Heart right ventricle (tissue), 16 donors: ENCODE measurements around the gene PPM1H. TPM values are rescaled to one million over a fixed set of nuclear protein-coding genes. Genes with fewer than 3 reads are reported as not detected.

ENCODE experiments used
- ATAC-seq, 8 donors: fragments of 200-7000 bp; cut with Tn5 transposase; one replicate each; pipeline ENCODE4 v1.9.1; 2020; ENCODE audit warnings: mild to moderate bottlenecking in 8 of 8, moderate library complexity in 8 of 8, moderate number of reproducible peaks in 1 of 8
- DNase-seq, 2 donors: peaks; one replicate each; pipeline ENCODE4 v3.0.0-alpha.2; 2020
- H3K27ac ChIP-seq, 10 donors: fragments of 200-600 bp; sonication (generic) in 2 of 10; one replicate each; pipeline versions ENCODE4 v1.5.0 to v1.8.0; 2020 to 2022; ENCODE audit warnings: mild to moderate bottlenecking in 3 of 10
- H3K27me3 ChIP-seq, 7 donors: fragments of 200-600 bp; one replicate each; pipeline ENCODE4 v1.8.0; 2021 to 2022; ENCODE audit warnings: mild to moderate bottlenecking in 2 of 7
- H3K36me3 ChIP-seq, 9 donors: fragments of 200-600 bp; sonication (generic) in 1 of 9; one replicate each; pipeline versions ENCODE4 v1.5.0 to v1.8.0; 2020 to 2022; ENCODE audit warnings: mild to moderate bottlenecking in 2 of 9
- H3K4me1 ChIP-seq, 9 donors: fragments of 200-600 bp; sonication (generic) in 1 of 9; one replicate each; pipeline versions ENCODE4 v1.5.0 to v1.8.0; 2020 to 2022; ENCODE audit warnings: mild to moderate bottlenecking in 4 of 9
- H3K4me3 ChIP-seq, 10 donors: fragments of 200-600 bp; sonication (generic) in 2 of 10; one replicate each; pipeline versions ENCODE4 v1.5.0 to v1.8.0; 2020 to 2022; ENCODE audit warnings: mild to moderate bottlenecking in 7 of 10, moderate library complexity in 2 of 10
- H3K9me3 ChIP-seq, 11 donors: fragments of 200-600 bp in 10 of 11; sonication (generic) in 2 of 11; one replicate each; pipeline versions ENCODE4 v1.5.0 to v1.8.0; 2013 to 2022; ENCODE audit warnings: mild to moderate bottlenecking in 2 of 11, control low read depth in 1 of 11, moderate library complexity in 1 of 11
- CTCF ChIP-seq, 9 donors: fragments of 200-600 bp; sonication (generic) in 2 of 9; IDR thresholded peaks; one replicate each; pipeline versions ENCODE4 v1.5.0 to v1.8.0; 2021 to 2022; ENCODE audit warnings: antibody characterized with exemption in 9 of 9, mild to moderate bottlenecking in 5 of 9, moderate library complexity in 1 of 9
- WGBS, 2 donors: extraction: QIAGEN DNeasy Blood & Tissue Kit; methylation state at CpG; one replicate each; pipeline ENCODE4 v1.1.7; 2013; ENCODE audit warnings: inconsistent platforms in 1 of 2; 5-methylcytosine and 5-hydroxymethylcytosine counted together
- intact Hi-C, 10 donors: fragments of 100-400 bp; cut with DNase I; formaldehyde crosslinking; loops; one replicate each; pipeline versions ENCODE4 v1.11.1 to v1.14.2; 2022
- polyA plus RNA-seq, 2 donors: library from polyadenylated mRNA; stranded (reverse); fragments of 200-250 nt; gene quantifications; one replicate each; pipeline ENCODE4 v1.2.3, GENCODE V29; 2013
- total RNA-seq, 10 donors: library from RNA; stranded (reverse); fragmentation: NEBNext Ultra II Directional in 3 of 10; extraction: Animal tissue kit (Norgen Biotek cat#: 25700) in 3 of 10; gene quantifications; one replicate each; pipeline versions ENCODE4 v1.2.1 to v1.2.4, GENCODE V29; 2021 to 2023
- donor health status: Arrhythmogenic right ventricular cardiomyopathy.
- donor health status: ischemic (EF 13 %, LVEDD 7.1; RV severe dilation, severe dysfunction).
- donor health status: healthy with polysubstance abuse.
- donor health status: DM: no; HTN: yes; CAD: no.
- donor health status: DM: no; HTN: no; CAD: no.
- donor health status: ischemic (EF 25% LVEDD 6.9; RV normal size, moderate dysfunction).
- donor health status: ischemic (EF 25% LVEDD 5.7; RV mildly dilated, moderate dysfunction).
- donor health status: healthy.
- donor health status: DM: yes; HTN: yes; CAD: no.
- donor health status: Ischemic cardiomyopathy.
- donor health status: ischemic (EF 35%, LVEDD 5.7; RV mildly dilated, moderate dysfunction).
- donor health status: nonischemic (EF 11% LVEDD 7.7; RV severe dilation, severe dysfunction).
- donor health status: DM: yes; HTN: yes; CAD: no.
- donor health status: PGD.
- donor health status: ischemic (EF 29% LVEDD 5.4; RV normal size, mild dysfunction).
- donor health status: nonischemic (EF 23%, LVEDD 6.1; RV moderate dilation, normal function).

PPM1H gene
- total and polyA plus RNA-seq, 12 donors, result 0.62 to 7.1 (median 5.3) TPM

- no peaks in the 10 kb centered on the region for H3K4me1 ChIP-seq
- no peaks in the 10 kb centered on the region for H3K36me3 ChIP-seq
- intact Hi-C loops, result no loop called here
- H3K27me3 ChIP-seq, result no peaks in the 10 kb centered on the region
- WGBS, 2 donors, result 89 to 99% methylated on average over 3 of the region's 3 CpGs
- H3K27ac ChIP-seq, result no peak overlapping the region
- ATAC-seq, result no peak
- TF ChIP-seq CTCF (IDR thresholded peaks at IDR 0.05), result no peak
- H3K9me3 ChIP-seq, result no peaks in the 10 kb centered on the region
- no peak overlapping the region for H3K4me3 ChIP-seq
- no peak for DNase-seq
Observed at GRCh38 chr12:62955678-62956077, 20.7 kb upstream of the PPM1H start.

- no peak for TF ChIP-seq CTCF (IDR thresholded peaks at IDR 0.05)
- no peak overlapping the region for H3K4me3 ChIP-seq
- H3K27me3 ChIP-seq, result no peaks in the 10 kb centered on the region
- DNase-seq, result no peak
- peaks cover 0 to 4% (median 0%) of the 10 kb centered on the region in 11 donors for H3K9me3 ChIP-seq
- H3K36me3 ChIP-seq, result no peaks in the 10 kb centered on the region
- 55 to 83% methylated on average over 1 of the region's 1 CpG for WGBS, 2 donors
- intact Hi-C loops, result no loop called here
- H3K27ac ChIP-seq, result no peak overlapping the region
- no peak for ATAC-seq
- no peaks in the 10 kb centered on the region for H3K4me1 ChIP-seq
Observed at GRCh38 chr12:62950317-62950716, 15.4 kb upstream of the PPM1H start.

DNA sequence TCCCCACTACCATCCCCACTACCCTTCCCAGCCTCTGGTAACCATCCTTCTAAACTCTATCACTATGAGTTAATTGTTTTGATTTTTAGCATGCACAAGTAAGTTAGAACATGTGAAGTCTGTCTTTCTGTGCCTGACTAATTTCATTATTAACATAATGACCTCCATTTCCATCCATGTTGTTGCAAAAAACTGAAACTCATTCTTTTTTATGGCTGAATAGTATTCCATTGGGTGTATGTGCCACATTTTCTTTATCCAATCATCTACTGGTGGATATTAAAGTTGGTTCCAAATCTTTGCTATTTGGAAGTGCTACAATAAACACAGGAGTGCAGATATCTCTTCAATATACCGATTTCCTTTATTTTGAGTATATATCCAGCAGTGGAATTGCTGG lies 13.2 kb upstream of the PPM1H start:
- DNase-seq (no peak), ATAC-seq (no peak)
- Histone ChIP-seq H3K4me3 (no peak overlapping the region), H3K4me1 (no peaks in the 10 kb centered on the region), H3K9me3 (peaks cover 0 to 4% (median 0%) of the 10 kb centered on the region in 11 donors), H3K27me3 (peaks cover 0 to 4% (median 0%) of the 10 kb centered on the region in 7 donors), H3K36me3 (no peaks in the 10 kb centered on the region), H3K27ac (no peak overlapping the region)
- intact Hi-C loops, result loop anchor here in 1 of 10 donors (2.0 kb wide), 1 partner anchor 285 kb away; no protein-coding TSS in a partner anchor
- WGBS, 2 donors, result 95% methylated on average over 1 of the region's 1 CpG
- TF ChIP-seq CTCF (IDR thresholded peaks at IDR 0.05), result no peak

DNA sequence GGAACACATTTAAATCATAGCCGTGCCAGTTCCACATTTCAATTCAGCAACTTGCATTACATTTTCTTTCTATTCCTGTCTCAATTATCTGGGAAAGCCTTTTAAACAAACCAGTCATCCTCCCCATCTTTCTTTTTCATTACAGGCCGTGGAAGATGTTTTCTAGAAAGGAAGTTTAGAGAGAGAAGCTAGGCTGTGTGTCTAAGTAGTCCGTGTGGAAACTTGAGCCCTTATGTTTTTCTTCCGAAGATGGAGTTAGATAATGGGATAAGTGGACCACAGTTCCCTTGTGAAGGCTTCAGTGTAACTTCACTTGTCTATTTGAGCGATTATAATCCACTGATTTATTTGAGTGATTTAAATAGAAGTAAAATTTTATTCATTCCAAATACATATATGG lies 12.4 kb upstream of the PPM1H start:
- Histone ChIP-seq H3K27ac (no peak overlapping the region), H3K4me3 (no peak overlapping the region), H3K9me3 (peaks cover 0 to 4% (median 0%) of the 10 kb centered on the region in 11 donors), H3K27me3 (peaks cover 0 to 4% (median 0%) of the 10 kb centered on the region in 7 donors), H3K4me1 (no peaks in the 10 kb centered on the region), H3K36me3 (no peaks in the 10 kb centered on the region)
- intact Hi-C loops, result no loop called here
- ATAC-seq, result no peak
- no peak for TF ChIP-seq CTCF (IDR thresholded peaks at IDR 0.05)
- 74 to 80% methylated on average over 5 of the region's 5 CpGs for WGBS, 2 donors
- no peak for DNase-seq
